GM23338 (cell line): ENCODE measurements around the gene EMC1. TPM values are rescaled to one million over a fixed set of nuclear protein-coding genes. Genes with fewer than 3 reads are reported as not detected.

Experiments used
- ATAC-seq: fragments of 200-7000 bp; cut with Tn5 transposase; 3 replicates; pipeline ENCODE4 v1.9.1; 2020
- DNase-seq: peaks from one replicate; pipeline ENCODE4 v3.0.0-alpha.2; 2015; ENCODE audit warnings: low spot score
- H2AFZ ChIP-seq: fragments of 200-600 bp; sonication (generic); 2 replicates; pipeline ENCODE4 v1.8.0; 2016; ENCODE audit warnings: antibody characterized with exemption, mild to moderate bottlenecking, moderate library complexity
- H3F3A ChIP-seq: fragments of 200-600 bp; sonication (generic); replicated peaks from 2 replicates; pipeline ENCODE4 v1.8.0; 2017; ENCODE audit warnings: antibody characterized with exemption, mixed run types, low read depth
- H3K27ac ChIP-seq: fragments of 200-600 bp; sonication (generic); 2 replicates; pipeline ENCODE4 v1.6.1; 2016; ENCODE audit warnings: low read depth
- H3K27me3 ChIP-seq: fragments of 200-600 bp; sonication (generic); 2 replicates; pipeline ENCODE4 v1.8.0; 2016; ENCODE audit warnings: mild to moderate bottlenecking, mixed run types, moderate library complexity; ENCODE audit not compliant: insufficient read depth
- H3K36me3 ChIP-seq: fragments of 200-600 bp; sonication (generic); 2 replicates; pipeline ENCODE4 v1.8.0; 2016; ENCODE audit warnings: mild to moderate bottlenecking; ENCODE audit not compliant: insufficient read depth
- H3K4me1 ChIP-seq: fragments of 200-600 bp; sonication (generic); 2 replicates; pipeline ENCODE4 v1.8.0; 2016; ENCODE audit warnings: mild to moderate bottlenecking, moderate library complexity; ENCODE audit not compliant: insufficient read depth
- H3K4me2 ChIP-seq: fragments of 200-600 bp; sonication (generic); 2 replicates; pipeline ENCODE4 v1.7.1; 2017; ENCODE audit warnings: mixed run types
- H3K4me3 ChIP-seq: fragments of 200-600 bp; sonication (generic); 2 replicates; pipeline ENCODE4 v1.6.1; 2016; ENCODE audit warnings: mixed run types
- H3K79me2 ChIP-seq: fragments of 200-600 bp; sonication (generic); replicated peaks from 2 replicates; pipeline ENCODE4 v1.8.0; 2017; ENCODE audit warnings: mild to moderate bottlenecking; ENCODE audit not compliant: insufficient read depth
- H3K9me2 ChIP-seq: fragments of 200-600 bp; sonication (generic); 2 replicates; pipeline ENCODE4 v1.8.0; 2017; ENCODE audit not compliant: insufficient read depth
- H4K20me1 ChIP-seq: fragments of 200-600 bp; sonication (generic); replicated peaks from 2 replicates; pipeline ENCODE4 v1.8.0; 2017; ENCODE audit warnings: mild to moderate bottlenecking; ENCODE audit not compliant: insufficient read depth
- H3K27ac Mint-ChIP-seq: 2 replicates; pipeline ENCODE4 v1.8.0; 2020; ENCODE audit warnings: inconsistent platforms, mild to moderate bottlenecking, moderate library complexity, mixed read lengths
- H3K27me3 Mint-ChIP-seq: 3 replicates; pipeline ENCODE4 v1.8.0; 2022; ENCODE audit warnings: low read depth, mild to moderate bottlenecking, moderate library complexity, mixed read lengths, inconsistent platforms; ENCODE audit not compliant: insufficient read depth, poor library complexity
- H3K36me3 Mint-ChIP-seq: 3 replicates; pipeline ENCODE4 v1.8.0; 2021; ENCODE audit warnings: low read depth, mild to moderate bottlenecking, inconsistent platforms, moderate library complexity, mixed read lengths
- H3K4me1 Mint-ChIP-seq: 3 replicates; pipeline ENCODE4 v1.8.0; 2020; ENCODE audit warnings: mild to moderate bottlenecking, inconsistent platforms, mixed read lengths
- H3K4me3 Mint-ChIP-seq: 3 replicates; pipeline ENCODE4 v1.8.0; 2021; ENCODE audit warnings: moderate library complexity, mild to moderate bottlenecking, inconsistent platforms, mixed read lengths
- H3K9me3 Mint-ChIP-seq: 3 replicates; pipeline ENCODE4 v1.8.0; 2020; ENCODE audit warnings: moderate library complexity, mild to moderate bottlenecking, inconsistent platforms, mixed read lengths
- CREB1 ChIP-seq: fragments of 250-450 bp; sonication (Bioruptor Pico); IDR thresholded peaks from 2 replicates; pipeline ENCODE4 v1.5.0; 2020; ENCODE audit warnings: low read depth, mild to moderate bottlenecking, moderate library complexity
- EZH2 ChIP-seq: fragments of 200-600 bp; sonication (generic); IDR thresholded peaks from one replicate; pipeline ENCODE4 v1.8.0; 2017; ENCODE audit warnings: antibody characterized with exemption, mild to moderate bottlenecking, low read depth; ENCODE audit not compliant: unreplicated experiment
- EZH2phosphoT487 ChIP-seq: fragments of 200-600 bp; sonication (generic); IDR thresholded peaks from one replicate; pipeline ENCODE4 v1.8.1; 2018; ENCODE audit warnings: antibody characterized with exemption; ENCODE audit not compliant: unreplicated experiment
- JUNB ChIP-seq: IDR thresholded peaks from one replicate; pipeline ENCODE4 v1.6.1; 2016; ENCODE audit warnings: antibody characterized with exemption; ENCODE audit not compliant: unreplicated experiment
- POLR2AphosphoS5 ChIP-seq: IDR thresholded peaks from 2 replicates; pipeline ENCODE4 v1.6.1; 2016; ENCODE audit warnings: antibody characterized with exemption, low read depth
- STAT1 ChIP-seq: IDR thresholded peaks from one replicate; pipeline ENCODE4 v1.6.1; 2016; ENCODE audit warnings: antibody characterized with exemption; ENCODE audit not compliant: unreplicated experiment
- polyA plus RNA-seq: library from polyadenylated mRNA; unstranded; fragments of >200 nt; fragmentation: Nextera tagmentation; extraction: Ambion mirVana; gene quantifications from 2 replicates; pipeline ENCODE4 v1.2.1, GENCODE V29; 2016
- total RNA-seq: library from RNA; depleted of rRNA; stranded (reverse); fragments of >200 nt; shearing (Covaris generic); gene quantifications from 2 replicates; pipeline ENCODE4 v1.2.3, GENCODE V29; 2014
- TF ChIP-seq, protein P1 (sequence below): IDR thresholded peaks from one replicate; pipeline ENCODE4 v1.6.1; 2018; ENCODE audit warnings: antibody characterized with exemption; ENCODE audit not compliant: unreplicated experiment
- TF ChIP-seq, protein P2 (sequence below): IDR thresholded peaks from 2 replicates; pipeline ENCODE4 v1.6.1; 2016; ENCODE audit warnings: antibody characterized with exemption
- TF ChIP-seq, protein P3 (sequence below), 2 experiments: fragments of 200-600 bp in 1 of 2; sonication (generic) in 1 of 2; conservative IDR thresholded peaks; 2 replicates each; pipeline versions ENCODE4 v1.5.1 to v1.6.1; 2016 to 2017; ENCODE audit warnings: antibody characterized with exemption in 2 of 2, low read depth in 2 of 2, mild to moderate bottlenecking in 2 of 2, moderate library complexity in 1 of 2

Gene EMC1
- total and polyA plus RNA-seq, 2 experiments from 2014 or later, result 17.6 to 53.0 TPM

DNA sequence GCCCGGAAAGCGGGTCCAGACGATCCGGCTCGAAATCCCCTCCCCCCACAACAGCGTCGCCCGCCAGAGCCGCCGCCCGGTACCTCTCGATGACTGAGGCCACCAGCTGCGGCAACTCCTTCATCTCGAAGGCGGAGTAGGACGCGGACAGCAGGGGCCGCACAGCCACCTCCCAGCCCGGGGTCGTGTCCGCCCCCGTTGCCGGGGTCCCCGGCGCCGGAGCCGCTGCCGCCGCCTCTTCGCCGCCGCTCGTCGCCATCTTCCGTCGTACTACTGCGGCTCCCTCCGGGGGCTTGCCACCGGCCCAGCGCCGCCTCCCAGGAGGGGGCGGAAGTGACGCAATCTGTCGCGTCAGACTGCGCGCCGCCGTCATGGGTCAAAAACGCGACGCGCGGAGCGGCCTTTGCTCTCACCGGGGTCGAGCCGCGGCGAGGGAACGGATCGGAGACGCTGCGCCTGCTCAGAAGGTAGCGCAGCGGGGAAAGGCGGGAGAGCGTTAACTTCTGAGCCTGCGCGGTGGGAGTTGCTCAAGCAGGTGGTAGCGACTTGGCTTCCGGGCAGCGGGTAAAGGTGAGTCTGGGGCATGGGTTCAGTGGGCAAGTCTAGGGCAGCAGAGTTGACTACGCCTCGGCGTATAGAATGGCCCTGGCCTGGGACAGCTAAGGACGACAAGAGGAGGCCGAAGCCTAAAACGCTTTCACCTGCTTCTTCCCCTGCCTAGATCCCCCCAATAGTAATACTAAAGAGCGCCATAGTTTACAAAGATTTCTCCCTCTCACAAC, 41.1 kb downstream of the EMC1 start, which contains the start of gene UBR4:
Gene UBR4, minus strand, starts transcription at position 277 of the 782 bp plus-strand sequence. Its CDS starts 18 bp downstream, at position 259.
- peaks cover 18% of the 10 kb centered on the region for H3K4me1 Mint-ChIP-seq
- H3K9me3 Mint-ChIP-seq, result no peaks in the 10 kb centered on the region
- Histone ChIP-seq H3F3A (peaks cover 11% of the 10 kb centered on the region), H3K4me2 (peak within 1 kb of the TSS; percentile 99), H4K20me1 (peaks cover 46% of the 10 kb centered on the region), H3K4me3 (peak within 1 kb of the TSS; percentile 98), H3K9me2 (no peaks in the 10 kb centered on the region), H3K27me3 (no peaks in the 10 kb centered on the region), H3K27ac (peak within 1 kb of the TSS; percentile 99), H2AFZ (peak within 1 kb of the TSS; percentile 90), H3K4me1 (peaks cover 26% of the 10 kb centered on the region), H3K36me3 (no peaks in the 10 kb centered on the region), H3K79me2 (peaks cover 91% of the 10 kb centered on the region)
- DNase-seq (peak; percentile 97), ATAC-seq (peak; percentile 93)
- H3K36me3 Mint-ChIP-seq, result peaks cover 10% of the 10 kb centered on the region
- TF ChIP-seq STAT1, result no peak
- TF ChIP-seq POLR2AphosphoS5, result peak; percentile 98
- no peak for TF ChIP-seq EZH2phosphoT487
- TF ChIP-seq CREB1 (CRISPR knock-in tag), result peak; percentile 99
- TF ChIP-seq, protein P1, sequence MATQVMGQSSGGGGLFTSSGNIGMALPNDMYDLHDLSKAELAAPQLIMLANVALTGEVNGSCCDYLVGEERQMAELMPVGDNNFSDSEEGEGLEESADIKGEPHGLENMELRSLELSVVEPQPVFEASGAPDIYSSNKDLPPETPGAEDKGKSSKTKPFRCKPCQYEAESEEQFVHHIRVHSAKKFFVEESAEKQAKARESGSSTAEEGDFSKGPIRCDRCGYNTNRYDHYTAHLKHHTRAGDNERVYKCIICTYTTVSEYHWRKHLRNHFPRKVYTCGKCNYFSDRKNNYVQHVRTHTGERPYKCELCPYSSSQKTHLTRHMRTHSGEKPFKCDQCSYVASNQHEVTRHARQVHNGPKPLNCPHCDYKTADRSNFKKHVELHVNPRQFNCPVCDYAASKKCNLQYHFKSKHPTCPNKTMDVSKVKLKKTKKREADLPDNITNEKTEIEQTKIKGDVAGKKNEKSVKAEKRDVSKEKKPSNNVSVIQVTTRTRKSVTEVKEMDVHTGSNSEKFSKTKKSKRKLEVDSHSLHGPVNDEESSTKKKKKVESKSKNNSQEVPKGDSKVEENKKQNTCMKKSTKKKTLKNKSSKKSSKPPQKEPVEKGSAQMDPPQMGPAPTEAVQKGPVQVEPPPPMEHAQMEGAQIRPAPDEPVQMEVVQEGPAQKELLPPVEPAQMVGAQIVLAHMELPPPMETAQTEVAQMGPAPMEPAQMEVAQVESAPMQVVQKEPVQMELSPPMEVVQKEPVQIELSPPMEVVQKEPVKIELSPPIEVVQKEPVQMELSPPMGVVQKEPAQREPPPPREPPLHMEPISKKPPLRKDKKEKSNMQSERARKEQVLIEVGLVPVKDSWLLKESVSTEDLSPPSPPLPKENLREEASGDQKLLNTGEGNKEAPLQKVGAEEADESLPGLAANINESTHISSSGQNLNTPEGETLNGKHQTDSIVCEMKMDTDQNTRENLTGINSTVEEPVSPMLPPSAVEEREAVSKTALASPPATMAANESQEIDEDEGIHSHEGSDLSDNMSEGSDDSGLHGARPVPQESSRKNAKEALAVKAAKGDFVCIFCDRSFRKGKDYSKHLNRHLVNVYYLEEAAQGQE, result no peak
- TF ChIP-seq EZH2, result no peak
- TF ChIP-seq, protein P2, sequence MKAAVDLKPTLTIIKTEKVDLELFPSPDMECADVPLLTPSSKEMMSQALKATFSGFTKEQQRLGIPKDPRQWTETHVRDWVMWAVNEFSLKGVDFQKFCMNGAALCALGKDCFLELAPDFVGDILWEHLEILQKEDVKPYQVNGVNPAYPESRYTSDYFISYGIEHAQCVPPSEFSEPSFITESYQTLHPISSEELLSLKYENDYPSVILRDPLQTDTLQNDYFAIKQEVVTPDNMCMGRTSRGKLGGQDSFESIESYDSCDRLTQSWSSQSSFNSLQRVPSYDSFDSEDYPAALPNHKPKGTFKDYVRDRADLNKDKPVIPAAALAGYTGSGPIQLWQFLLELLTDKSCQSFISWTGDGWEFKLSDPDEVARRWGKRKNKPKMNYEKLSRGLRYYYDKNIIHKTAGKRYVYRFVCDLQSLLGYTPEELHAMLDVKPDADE, result peak; percentile 89
- H3K27ac Mint-ChIP-seq, result peak within 1 kb of the TSS; percentile 99
- H3K27me3 Mint-ChIP-seq, result peaks cover 7% of the 10 kb centered on the region
- H3K4me3 Mint-ChIP-seq, result peak within 1 kb of the TSS; percentile 94

DNA sequence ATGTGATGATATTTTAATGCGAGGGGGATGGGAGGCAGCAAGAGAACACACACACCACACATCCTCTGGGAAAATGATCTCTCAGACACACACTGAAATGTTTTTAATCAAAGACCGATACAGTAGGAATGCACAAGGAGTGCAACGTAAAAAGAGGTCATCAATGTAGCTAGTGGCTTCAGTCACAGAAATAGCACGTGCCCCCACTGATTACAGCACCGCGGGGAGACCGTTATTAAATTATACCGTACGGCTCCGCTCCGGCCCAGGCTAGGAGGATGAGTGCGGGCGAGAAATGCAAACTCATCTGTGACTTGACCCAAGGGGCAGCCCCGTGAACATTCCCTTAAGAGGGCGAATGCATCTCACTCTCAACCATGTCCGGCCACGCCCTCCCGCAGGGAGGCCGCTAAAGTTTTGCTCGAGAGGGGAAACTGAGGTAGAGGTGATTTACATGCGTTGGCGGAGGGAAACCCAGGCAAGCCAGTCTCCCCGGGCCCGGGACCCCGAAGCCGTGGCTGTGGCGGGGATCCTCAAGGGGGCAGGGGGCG, 41.8 kb downstream of the EMC1 start:
- Histone ChIP-seq H3K4me1 (peaks cover 26% of the 10 kb centered on the region), H3K27ac (peak overlapping the region; percentile 99), H3K36me3 (no peaks in the 10 kb centered on the region), H3K9me2 (no peaks in the 10 kb centered on the region), H3K4me2 (peak overlapping the region; percentile 99), H3F3A (peaks cover 11% of the 10 kb centered on the region), H3K79me2 (peaks cover 92% of the 10 kb centered on the region), H4K20me1 (peaks cover 48% of the 10 kb centered on the region), H3K27me3 (no peaks in the 10 kb centered on the region), H2AFZ (no peak overlapping the region), H3K4me3 (peak overlapping the region; percentile 98)
- peak; percentile 60 for ATAC-seq
- H3K4me3 Mint-ChIP-seq, result peak overlapping the region; percentile 94
- peaks cover 7% of the 10 kb centered on the region for H3K27me3 Mint-ChIP-seq
- H3K9me3 Mint-ChIP-seq, result no peaks in the 10 kb centered on the region
- DNase-seq, result peak; percentile 82
- H3K4me1 Mint-ChIP-seq, result peaks cover 18% of the 10 kb centered on the region
- H3K27ac Mint-ChIP-seq, result peak overlapping the region; percentile 98
- peaks cover 7% of the 10 kb centered on the region for H3K36me3 Mint-ChIP-seq
- no peak for TF ChIP-seq EZH2
- TF ChIP-seq, protein P3, sequence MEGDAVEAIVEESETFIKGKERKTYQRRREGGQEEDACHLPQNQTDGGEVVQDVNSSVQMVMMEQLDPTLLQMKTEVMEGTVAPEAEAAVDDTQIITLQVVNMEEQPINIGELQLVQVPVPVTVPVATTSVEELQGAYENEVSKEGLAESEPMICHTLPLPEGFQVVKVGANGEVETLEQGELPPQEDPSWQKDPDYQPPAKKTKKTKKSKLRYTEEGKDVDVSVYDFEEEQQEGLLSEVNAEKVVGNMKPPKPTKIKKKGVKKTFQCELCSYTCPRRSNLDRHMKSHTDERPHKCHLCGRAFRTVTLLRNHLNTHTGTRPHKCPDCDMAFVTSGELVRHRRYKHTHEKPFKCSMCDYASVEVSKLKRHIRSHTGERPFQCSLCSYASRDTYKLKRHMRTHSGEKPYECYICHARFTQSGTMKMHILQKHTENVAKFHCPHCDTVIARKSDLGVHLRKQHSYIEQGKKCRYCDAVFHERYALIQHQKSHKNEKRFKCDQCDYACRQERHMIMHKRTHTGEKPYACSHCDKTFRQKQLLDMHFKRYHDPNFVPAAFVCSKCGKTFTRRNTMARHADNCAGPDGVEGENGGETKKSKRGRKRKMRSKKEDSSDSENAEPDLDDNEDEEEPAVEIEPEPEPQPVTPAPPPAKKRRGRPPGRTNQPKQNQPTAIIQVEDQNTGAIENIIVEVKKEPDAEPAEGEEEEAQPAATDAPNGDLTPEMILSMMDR (conservative IDR thresholded peaks at IDR 0.05; ENCODE audit: low read depth in 2 of 2), result no peak
- TF ChIP-seq CREB1 (CRISPR knock-in tag), result no peak
- no peak for TF ChIP-seq STAT1
- TF ChIP-seq JUNB, result no peak
